ENCODE data around the gene ZBED1.
"Not testable (repeated sequence)": the region's sequence is repeated elsewhere in the genome, so short reads cannot be mapped to it uniquely, and the experiment has no call there.

Gene ZBED1

DNA sequence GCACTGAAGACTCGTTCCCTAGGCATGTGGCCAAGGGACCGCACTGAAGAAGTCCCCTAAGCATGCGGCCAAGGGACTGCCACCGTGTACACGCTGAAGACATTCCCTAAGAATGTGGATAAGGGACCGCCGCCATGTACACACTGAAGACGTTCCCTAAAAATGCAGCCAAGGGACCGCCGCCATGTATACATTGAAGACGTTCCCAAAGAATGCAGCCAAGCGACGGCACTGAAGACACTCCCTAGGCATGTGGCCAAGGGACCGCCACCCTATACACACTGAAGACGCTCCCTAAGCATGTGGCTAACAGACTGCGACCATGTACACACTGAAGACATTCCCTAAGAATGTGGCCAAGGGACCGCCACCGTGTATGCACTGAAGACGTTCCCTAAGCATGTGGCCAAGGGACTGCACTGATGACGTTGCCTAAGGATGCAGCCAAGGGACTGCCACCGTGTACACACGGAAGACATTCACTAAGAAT, 31.5 kb downstream of the ZBED1 start:
- H3K4me3 ChIP-seq (ENCODE audit: low read length), result no peak overlapping the region
- DNase-seq (ENCODE audit: low read depth), result no peak
- TF ChIP-seq, protein P1, sequence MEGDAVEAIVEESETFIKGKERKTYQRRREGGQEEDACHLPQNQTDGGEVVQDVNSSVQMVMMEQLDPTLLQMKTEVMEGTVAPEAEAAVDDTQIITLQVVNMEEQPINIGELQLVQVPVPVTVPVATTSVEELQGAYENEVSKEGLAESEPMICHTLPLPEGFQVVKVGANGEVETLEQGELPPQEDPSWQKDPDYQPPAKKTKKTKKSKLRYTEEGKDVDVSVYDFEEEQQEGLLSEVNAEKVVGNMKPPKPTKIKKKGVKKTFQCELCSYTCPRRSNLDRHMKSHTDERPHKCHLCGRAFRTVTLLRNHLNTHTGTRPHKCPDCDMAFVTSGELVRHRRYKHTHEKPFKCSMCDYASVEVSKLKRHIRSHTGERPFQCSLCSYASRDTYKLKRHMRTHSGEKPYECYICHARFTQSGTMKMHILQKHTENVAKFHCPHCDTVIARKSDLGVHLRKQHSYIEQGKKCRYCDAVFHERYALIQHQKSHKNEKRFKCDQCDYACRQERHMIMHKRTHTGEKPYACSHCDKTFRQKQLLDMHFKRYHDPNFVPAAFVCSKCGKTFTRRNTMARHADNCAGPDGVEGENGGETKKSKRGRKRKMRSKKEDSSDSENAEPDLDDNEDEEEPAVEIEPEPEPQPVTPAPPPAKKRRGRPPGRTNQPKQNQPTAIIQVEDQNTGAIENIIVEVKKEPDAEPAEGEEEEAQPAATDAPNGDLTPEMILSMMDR (conservative IDR thresholded peaks at IDR 0.05; ENCODE audit: low read depth, low read length), result no peak

DNA sequence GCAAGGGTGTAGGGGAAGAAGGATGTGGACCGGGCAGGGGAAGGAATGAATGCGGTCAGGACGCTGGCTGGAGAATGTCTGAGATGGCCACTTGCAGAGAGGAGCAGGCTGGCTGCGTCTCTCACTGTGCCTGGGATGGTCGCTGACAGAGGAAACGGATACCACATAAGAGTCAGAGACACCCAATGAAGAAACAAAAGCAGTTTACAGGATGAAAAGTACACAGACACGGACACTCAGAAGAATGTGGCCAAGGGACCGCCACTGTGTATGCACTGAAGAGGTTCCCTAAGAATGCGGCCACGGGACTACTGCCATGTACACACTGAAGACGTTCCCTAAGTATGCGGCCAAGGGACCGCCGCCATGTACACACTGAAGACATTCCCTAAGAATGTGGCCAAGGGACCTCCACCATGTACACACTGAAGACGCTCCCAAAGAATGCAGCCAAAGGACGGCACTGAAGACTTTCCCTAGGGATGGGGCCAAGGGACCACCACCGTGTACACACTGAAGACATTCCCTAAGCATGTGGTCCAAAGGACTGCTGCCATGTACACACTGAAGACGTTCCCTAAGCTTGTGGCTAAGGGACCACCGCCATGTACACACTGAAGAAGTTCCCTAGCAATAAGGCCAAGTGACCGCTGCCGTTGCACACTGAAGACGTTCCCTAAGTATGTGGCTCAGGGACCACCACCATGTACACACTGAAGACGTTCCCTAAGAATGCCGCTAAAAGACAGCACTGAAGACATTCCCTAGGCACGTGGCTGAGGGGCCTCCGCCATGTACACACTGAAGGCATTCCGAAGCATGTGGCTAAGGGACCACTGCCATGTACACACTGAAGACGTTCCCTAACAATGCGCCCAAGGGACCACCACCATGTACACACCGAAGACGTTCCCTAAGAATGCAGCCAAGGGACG, 32.2 kb downstream of the ZBED1 start:
- TF ChIP-seq, protein P1 (conservative IDR thresholded peaks at IDR 0.05; ENCODE audit: low read depth, low read length), result no peak
- no peak overlapping the region for H3K4me3 ChIP-seq (ENCODE audit: low read length)

GRCh38 chrX:2466876-2467656, 33.7 kb downstream of the ZBED1 start:
- no peak for DNase-seq (ENCODE audit: low read depth)
- TF ChIP-seq, protein P1 (conservative IDR thresholded peaks at IDR 0.05; ENCODE audit: low read depth, low read length), result no peak
- no peak overlapping the region for H3K4me3 ChIP-seq (ENCODE audit: low read length)

More for the DNA sequence above, 32.2 kb downstream of the ZBED1 start:
- DNase-seq (ENCODE audit: low read depth), result no peak

DNA sequence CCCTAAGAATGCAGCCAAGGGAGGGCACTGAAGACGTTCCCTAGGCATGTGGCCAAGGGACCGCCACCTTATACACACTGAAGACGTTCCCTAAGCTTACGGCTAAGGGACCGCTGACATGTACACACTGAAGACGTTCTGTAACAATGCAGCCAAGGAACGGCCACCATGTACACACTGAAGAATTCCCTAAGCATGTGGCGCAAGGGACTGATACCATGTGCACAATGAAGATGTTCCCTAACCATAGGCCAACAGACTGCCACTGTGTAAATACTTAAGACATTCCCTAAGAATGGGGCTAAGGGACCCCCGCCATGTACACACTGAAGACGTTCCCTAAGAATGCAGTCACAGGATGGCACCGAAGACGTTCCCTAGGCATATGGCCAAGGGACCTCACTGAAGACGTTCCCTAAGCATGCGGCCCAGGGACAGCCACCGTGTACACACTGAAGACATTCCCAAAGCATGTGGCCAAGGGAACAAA, 36.1 kb downstream of the ZBED1 start:
- TF ChIP-seq, protein P1 (conservative IDR thresholded peaks at IDR 0.05; ENCODE audit: low read depth, low read length), result no peak
- H3K4me3 ChIP-seq (ENCODE audit: low read length), result no peak overlapping the region
- DNase-seq (ENCODE audit: low read depth), result no peak

- no peak for DNase-seq (ENCODE audit: low read depth)
- no peak overlapping the region for H3K4me3 ChIP-seq (ENCODE audit: low read length)
- TF ChIP-seq, protein P1 (conservative IDR thresholded peaks at IDR 0.05; ENCODE audit: low read depth, low read length), result no peak
Measured at GRCh38 chrX:2463973-2464676, 36.7 kb downstream of the ZBED1 start.

GRCh38 chrX:2463481-2463880, 37.3 kb downstream of the ZBED1 start:
- not testable (repeated sequence) for DNase-seq (ENCODE audit: low read depth)

DNA sequence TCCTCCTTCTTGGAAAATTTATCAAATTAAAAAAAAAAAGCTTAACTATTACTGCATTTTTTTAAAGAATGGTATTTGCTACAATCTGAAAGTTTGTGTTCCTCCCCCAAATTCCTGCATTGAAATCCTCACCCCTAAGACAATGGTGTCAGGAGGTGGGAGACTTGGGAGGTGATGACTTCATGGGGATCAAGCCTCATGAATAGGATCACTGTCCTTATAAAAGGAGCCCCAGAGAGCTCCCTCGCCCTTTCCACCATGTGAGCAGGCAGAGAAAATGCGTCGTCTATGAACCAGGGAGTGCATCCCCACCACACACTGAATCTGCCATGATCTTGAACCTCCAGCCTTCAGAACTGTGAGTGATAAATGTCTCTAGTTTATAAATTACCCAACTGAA, 38.0 kb downstream of the ZBED1 start:
- H3K4me3 ChIP-seq (ENCODE audit: low read length), result no peak overlapping the region
- no peak for DNase-seq (ENCODE audit: low read depth)
- TF ChIP-seq, protein P1 (conservative IDR thresholded peaks at IDR 0.05; ENCODE audit: low read depth, low read length), result no peak

More at GRCh38 chrX:2463481-2463880, 37.3 kb downstream of the ZBED1 start:
- H3K4me3 ChIP-seq (ENCODE audit: low read length), result not testable (repeated sequence)

All from retinal pigment epithelial cell (primary cell).